GDM1 (cell line): ENCODE results near the gene ELL3.
"Not testable (repeated sequence)": the region's sequence is repeated elsewhere in the genome, so short reads cannot be mapped to it uniquely, and the experiment has no call there.

Experiments used
- DNase-seq: peaks from one replicate; lab custom pipeline; 2025; lab: John Stamatoyannopoulos, UW

The ELL3 gene

GRCh38 chr15:43791993-43792760 is 15.4 kb upstream of the ELL3 start, which contains the start of gene SERF2:
Gene SERF2, plus strand, starts transcription at chr15:43792320. Its CDS starts 57 bp downstream, at chr15:43792377.
- DNase-seq, result peak; percentile 100

GRCh38 chr15:43789409-43789808 is 12.6 kb upstream of the ELL3 start:
- DNase-seq, result no peak

GRCh38 chr15:43779016-43779415 is 2.2 kb upstream of the ELL3 start:
- no peak for DNase-seq

- peak; percentile 81 for DNase-seq
Measured at GRCh38 chr15:43777267-43777914, 625 bp upstream of the ELL3 start.

GRCh38 chr15:43776101-43776717 is 557 bp downstream of the ELL3 start:
- DNase-seq, result no peak

- DNase-seq, result no peak
Measured at GRCh38 chr15:43775411-43775965, 1.3 kb downstream of the ELL3 start.

GRCh38 chr15:43774062-43774461 is 2.7 kb downstream of the ELL3 start:
- DNase-seq, result no peak

- no peak for DNase-seq
Measured at GRCh38 chr15:43772624-43773023, 4.1 kb downstream of the ELL3 start.

GRCh38 chr15:43771816-43772215 is 5.0 kb downstream of the ELL3 start:
- DNase-seq, result no peak

- DNase-seq, result peak; percentile 16
Measured at GRCh38 chr15:43769584-43770228, 7.1 kb downstream of the ELL3 start.

- DNase-seq, result no peak
Measured at GRCh38 chr15:43763819-43764446, 12.8 kb downstream of the ELL3 start.

GRCh38 chr15:43762824-43763223 is 13.9 kb downstream of the ELL3 start:
- no peak for DNase-seq

- DNase-seq, result no peak
Measured at GRCh38 chr15:43751885-43752284, 24.9 kb downstream of the ELL3 start.

GRCh38 chr15:43749690-43750345 is 26.9 kb downstream of the ELL3 start:
- no peak for DNase-seq

- DNase-seq, result no peak
Measured at GRCh38 chr15:43748376-43748775, 28.4 kb downstream of the ELL3 start.

- DNase-seq, result not testable (repeated sequence)
Measured at GRCh38 chr15:43746903-43747309, 29.9 kb downstream of the ELL3 start.

GRCh38 chr15:43746245-43746902 is 30.4 kb downstream of the ELL3 start, which contains the start of gene PDIA3:
Gene PDIA3, plus strand, starts transcription at chr15:43746438. Its CDS starts 102 bp downstream, at chr15:43746540.
- DNase-seq, result peak; percentile 85

- no peak for DNase-seq
Measured at GRCh38 chr15:43735416-43735815, 41.4 kb downstream of the ELL3 start.

- DNase-seq, result not testable (repeated sequence)
Measured at GRCh38 chr15:43728053-43728725, 48.6 kb downstream of the ELL3 start.

- DNase-seq, result not testable (repeated sequence)
Measured at GRCh38 chr15:43726306-43726705, 50.5 kb downstream of the ELL3 start.
